Hematopoietic multipotent progenitor cell (in vitro differentiated cells): ENCODE data around the gene DDX49. TPM values are rescaled to one million over a fixed set of nuclear protein-coding genes. Genes with fewer than 3 reads are reported as not detected.
"Not testable (repeated sequence)": the region's sequence is repeated elsewhere in the genome, so short reads cannot be mapped to it uniquely, and the experiment has no call there.

Source experiments
- DNase-seq, 3 donors: peaks; one replicate each; pipeline ENCODE4 v3.0.0-alpha.2; 2011 to 2015; ENCODE audit warnings: low read depth in 2 of 3, low spot score in 2 of 3
- total RNA-seq: library from RNA; depleted of rRNA; stranded (reverse); fragments of >200 nt; gene quantifications from one replicate; pipeline ENCODE4 v1.2.3, GENCODE V29; 2012

The DDX49 gene
- total RNA-seq, 1 donor: 92.9 TPM

DNA sequence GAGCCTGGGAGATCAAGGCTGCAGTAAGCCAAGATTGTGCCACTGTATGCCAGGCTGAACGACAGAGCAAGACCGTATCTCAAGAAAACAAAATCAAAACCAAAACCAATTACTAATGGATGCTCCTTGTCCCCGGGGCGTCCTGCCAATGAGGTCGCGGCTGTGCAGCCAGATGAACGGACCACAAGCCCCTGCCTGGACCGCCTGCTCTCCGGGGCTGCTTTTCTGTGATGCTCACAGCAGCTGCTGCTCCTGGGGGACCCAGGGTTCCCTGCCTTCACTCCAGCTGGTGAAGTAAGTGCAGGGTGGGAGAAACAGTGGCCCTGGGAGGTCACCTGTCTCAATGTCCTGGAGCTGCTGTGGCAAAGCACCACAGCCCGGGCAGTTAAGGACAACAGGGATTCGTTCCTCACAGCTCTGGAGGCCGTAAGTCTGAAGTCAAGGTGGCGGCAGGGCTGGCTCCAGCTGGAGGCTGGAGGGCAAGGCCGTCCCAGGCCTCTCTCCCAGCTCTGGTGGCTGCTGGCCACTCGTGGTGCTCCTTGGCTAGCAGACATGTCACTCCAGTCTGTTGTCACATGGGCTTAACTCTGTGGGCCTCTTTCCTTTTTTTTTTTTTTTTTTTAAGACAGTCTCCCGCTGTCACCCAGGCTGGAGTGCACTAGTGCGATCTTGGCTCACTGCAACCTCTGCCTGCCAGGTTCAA lies 10.4 kb upstream of the DDX49 start:
- DNase-seq: no peak

DNA sequence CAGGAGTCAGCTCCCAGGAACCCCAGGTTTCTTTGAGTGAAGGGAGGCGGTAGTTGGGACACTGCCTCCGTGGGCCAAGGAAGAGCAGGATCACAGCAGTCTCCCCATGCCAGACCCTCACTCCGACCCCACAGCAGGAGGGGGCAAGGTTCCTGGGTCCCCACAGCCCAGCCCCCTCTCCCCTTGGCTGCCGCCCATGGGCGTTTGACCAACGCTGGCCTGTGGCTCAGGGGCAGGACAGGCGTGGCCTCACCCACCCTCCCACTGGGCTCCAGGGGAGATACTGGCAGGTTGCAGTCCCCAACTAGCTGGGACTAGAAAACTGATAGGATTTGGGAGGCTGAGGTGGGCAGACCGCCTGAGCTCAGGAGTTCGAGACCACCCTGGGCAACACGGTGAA lies 9.5 kb upstream of the DDX49 start:
- DNase-seq: no peak

GRCh38 chr19:18910801-18911436 lies 8.6 kb upstream of the DDX49 start:
- no peak for DNase-seq

- no peak for DNase-seq
These were observed 6.6 kb upstream of the DDX49 start for GRCh38 chr19:18912933-18913332.

- DNase-seq: no peak
These were observed 6.0 kb upstream of the DDX49 start for GRCh38 chr19:18913466-18913865.

- DNase-seq: peak in 2 of 3 donors; percentile 51 to 68
These were observed 3.9 kb upstream of the DDX49 start for GRCh38 chr19:18915639-18916038.

GRCh38 chr19:18917593-18917992 lies 1.9 kb upstream of the DDX49 start:
- DNase-seq: not testable (repeated sequence)

DNA sequence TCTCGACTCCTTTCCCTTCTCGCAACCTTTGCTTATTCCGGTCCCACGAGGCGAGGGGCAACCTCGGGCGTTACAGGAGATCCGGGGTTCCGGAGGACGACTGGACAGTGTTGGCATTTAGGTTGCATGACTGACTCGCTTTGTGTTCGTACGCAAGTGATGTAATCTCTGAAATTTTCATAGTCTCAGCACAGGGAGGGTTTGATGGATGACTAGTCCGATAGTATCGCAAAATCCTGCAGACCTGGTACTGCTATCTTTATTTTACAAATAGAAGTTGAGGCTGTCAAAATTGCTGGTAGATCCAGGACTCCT lies 342 bp downstream of the DDX49 start:
- no peak for DNase-seq

DNA sequence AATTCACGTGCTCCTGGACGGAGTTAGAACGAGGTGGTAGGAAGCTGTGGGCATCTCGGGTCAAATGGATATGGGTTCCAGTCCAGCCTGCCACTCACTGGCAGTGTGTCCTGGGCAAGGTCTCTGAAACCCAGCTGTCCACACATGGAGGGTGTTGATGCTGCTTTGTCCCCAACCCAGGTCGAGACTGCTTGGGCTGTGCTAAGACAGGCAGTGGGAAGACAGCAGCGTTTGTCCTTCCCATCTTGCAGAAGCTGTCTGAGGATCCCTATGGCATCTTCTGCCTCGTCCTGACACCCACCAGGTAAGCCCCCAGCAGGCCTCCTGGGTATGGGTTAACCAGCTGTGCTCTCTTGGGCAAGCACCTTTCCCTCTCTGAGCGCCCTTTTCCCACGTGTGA lies 885 bp downstream of the DDX49 start:
- no peak for DNase-seq

GRCh38 chr19:18921593-18921992 lies 2.1 kb downstream of the DDX49 start:
- no peak for DNase-seq

DNA sequence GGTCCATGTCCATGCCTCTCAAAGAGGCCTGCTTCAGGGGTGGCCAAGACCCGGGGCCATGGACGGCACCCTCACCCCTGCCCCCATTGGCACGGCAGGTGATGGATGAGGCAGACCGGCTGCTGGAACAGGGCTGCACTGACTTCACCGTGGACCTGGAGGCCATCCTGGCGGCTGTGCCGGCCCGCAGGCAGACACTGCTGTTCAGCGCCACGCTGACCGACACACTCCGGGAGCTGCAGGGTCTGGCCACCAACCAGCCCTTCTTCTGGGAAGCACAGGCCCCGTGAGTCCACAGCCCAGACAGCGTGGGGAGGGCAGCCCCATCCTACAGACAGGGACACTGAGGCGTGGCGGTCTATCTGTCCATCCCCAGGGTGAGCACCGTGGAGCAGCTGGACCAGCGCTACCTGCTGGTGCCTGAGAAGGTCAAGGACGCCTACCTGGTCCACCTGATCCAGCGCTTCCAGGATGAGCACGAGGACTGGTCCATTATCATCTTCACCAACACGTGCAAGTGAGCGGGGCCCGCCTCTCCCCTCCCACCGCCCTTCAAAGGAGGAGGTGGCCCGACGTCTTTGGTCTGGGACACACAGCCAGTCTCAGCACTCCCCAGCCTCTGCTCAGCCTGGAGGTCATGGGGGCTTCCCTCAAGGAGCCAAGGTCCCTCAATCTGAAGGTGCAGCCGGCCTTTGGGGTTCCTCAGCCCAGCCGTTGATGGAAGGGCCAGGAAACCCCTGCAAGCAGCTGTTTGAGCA lies 2.9 kb downstream of the DDX49 start:
- no peak for DNase-seq

- DNase-seq: no peak
These were observed 5.2 kb downstream of the DDX49 start for GRCh38 chr19:18924684-18925213.

DNA sequence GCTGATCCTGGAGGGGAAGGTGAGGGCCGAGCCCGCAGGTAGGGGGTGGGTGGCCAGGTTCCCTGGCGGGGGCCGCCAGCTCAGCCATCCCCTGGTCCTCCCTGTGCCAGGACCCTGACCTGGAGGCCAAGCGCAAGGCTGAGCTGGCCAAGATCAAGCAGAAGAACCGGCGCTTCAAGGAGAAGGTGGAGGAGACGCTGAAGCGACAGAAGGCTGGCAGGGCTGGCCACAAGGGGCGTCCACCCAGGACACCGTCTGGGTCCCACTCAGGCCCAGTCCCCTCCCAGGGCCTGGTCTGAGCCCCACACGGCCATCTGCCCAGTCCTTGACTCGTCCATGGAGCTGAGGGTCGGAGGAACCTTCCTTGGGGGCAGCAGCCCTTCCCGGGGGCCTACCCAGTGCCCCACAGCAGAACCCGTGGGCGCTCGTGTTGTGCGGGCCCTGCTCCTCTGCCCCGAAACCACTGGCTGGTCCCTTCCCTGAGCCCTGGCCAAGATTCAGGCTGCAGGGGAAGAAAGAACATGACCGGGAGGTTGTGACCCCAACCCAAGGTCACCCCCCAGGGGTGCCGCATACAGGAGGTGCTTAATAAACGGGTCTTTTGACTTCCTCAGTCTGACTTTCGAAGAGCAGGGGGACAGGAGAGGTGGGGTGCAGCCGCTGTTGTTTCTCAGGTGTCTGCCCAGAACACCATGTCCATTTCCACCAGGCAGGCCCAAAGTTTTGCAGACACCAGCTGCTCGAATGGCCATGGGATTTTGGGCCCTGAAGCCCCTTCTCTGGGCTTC lies 8.7 kb downstream of the DDX49 start:
- DNase-seq: no peak

DNA sequence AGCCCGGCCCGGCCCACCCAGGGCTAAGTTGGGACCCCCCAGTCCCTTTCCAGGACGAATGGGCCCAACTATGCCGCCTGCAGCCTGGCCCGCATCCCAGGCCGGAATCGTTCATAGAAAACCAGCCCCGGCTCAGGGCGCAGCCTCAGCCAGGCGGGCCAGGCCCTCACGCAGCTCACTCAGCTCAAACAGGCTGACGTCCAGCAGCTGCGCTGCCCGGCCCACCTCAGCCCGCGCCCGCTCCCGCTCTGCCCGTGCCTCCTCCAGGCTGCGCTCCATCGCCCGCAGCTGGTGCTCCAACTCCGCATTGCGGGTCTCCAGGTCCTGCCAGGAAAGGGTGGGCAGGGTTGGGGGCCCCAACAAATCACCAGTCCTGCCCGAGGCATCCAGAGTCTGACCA lies 9.8 kb downstream of the DDX49 start:
- no peak for DNase-seq

DNA sequence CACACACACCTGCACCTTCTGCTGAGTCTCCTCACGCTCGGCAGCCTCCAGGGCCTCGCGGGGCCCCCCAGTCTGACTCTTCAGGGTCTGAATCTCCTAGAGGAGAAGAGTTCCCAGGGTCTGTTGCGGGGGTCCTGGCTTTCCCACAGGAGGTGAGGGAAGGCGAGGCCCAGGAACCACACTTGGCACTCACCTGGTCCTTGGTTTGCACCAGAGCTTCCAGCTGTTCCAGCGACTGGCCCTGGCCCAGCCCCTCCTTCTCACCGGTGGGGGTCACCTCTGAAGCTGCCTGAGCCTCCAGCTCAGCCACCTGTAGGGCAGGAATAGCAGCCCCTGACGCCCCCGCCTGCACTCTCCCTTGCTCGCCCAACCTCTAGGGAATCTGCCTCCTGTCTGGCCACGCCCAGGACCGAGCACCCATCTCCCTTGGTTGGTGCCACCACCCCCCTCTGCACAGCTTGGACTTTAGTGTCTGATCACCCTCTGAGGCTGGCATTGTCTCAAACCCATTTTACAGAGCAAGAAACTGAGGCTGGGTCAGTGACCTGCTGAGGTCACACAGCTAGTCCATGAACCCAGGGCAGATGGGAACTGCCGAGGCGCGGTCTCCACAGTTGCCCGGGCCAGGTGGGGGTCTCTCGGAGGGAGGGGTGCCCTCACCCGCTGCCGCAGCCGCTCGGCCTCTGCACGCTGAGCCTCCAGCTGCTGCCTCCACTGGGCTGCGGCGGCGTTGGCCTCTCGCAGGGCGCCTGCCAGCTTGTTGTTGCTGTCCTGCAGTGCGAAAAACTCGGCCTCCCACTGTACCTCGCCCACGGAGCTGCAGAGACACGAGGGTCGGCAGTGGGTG lies 12.0 kb downstream of the DDX49 start:
- no peak for DNase-seq

DNA sequence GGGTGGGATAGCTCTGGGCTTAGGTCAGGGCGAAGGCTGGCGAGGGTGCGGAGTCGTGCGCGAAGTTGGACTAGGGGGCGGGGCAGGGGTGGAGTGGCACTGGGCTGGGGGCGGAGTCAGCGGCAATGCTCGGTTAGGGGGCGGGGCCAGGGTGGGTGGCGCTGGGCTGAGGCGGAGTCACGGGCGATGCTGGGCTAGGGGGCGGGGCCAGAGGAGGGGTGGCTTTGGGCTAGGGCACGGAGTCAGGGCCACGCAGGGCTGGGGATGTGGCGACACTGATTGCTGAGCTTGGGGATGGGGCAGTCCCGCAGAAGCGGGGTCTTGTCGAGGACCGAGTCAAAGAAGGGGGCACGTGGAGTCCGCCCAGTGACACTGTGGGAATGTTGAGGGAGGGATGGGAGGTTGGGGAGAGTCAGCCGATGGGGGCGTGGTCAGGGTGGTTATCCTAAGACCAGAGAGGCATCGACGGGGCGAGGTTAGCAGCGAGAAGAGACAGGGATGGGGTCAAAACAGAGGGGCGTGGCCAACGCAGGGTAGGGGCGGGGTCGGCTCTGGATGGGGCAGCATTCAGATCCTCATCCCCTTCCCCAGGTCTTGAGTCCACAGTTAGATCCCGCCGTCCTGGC lies 12.8 kb downstream of the DDX49 start:
- DNase-seq: peak; percentile 69 to 88 (median 86)

DNA sequence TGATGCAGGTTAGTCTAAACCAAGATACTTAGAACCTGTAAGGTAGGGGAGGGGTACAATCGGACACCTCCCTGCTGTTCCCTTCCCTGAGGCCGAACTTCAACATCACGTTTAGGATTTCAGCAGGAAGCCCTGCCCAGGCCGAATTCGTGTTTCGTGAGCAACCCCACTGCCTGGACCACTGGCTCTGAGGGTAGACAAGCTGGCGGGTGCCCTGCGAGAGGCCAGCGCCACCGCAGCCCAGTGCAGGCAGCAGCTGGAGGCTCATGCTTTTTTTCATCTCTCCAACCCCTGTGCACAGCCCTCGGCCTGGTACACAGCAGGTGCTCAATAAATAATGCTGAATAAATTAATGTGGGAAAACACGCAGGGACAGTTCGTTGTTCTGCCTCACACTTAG lies 13.8 kb downstream of the DDX49 start:
- DNase-seq: no peak

GRCh38 chr19:18939163-18939562 lies 19.6 kb downstream of the DDX49 start:
- no peak for DNase-seq

DNA sequence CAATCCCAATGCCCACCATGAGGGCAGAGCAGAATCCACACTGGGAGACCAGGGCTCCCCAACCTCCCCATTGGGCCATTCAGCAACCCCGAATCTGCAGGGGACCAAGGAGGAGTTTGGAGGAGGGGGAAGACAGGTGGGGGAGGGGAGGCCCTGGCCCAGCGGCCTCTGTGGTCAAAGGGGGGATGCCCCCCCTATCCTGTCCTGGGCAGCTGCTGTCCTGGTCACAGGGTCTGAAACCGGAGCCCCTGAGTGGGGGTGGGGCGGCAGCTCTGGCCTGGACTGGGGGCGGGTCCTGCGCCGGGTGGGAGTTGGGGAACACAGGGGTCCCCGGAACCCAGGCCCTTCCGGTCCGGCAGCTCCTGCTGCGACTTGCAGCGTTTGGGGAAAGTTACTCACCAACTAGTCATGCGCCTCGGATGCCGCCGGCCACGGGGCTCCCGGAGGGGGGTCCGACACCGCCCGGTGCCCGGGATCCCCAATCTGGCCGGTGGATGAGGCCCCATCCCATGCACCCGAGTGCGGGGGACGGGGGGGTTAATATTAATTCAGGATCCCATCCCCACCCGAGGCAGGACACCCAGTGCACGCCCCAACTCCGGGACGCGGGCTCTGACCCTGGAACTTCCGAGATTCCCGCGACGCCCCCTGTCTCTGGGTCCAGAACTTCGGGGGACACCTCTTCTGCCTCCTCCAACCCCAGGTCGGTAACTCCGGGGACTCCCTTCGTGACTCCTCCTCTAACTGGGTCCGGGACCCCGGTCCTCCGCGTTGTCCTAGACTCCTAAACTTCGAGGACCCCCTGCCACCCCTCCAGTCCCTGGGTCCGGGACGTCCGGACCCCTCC lies 20.6 kb downstream of the DDX49 start:
- DNase-seq: no peak
